Vagina (tissue), 2 donors: ENCODE data around the gene IL16.

ENCODE experiments used
- POLR2A ChIP-seq, 2 donors: fragments of 450-650 bp; IDR thresholded peaks; one replicate each; pipeline ENCODE4 v1.6.1; 2017; ENCODE audit warnings: antibody characterized with exemption in 2 of 2, mild to moderate bottlenecking in 2 of 2, moderate library complexity in 2 of 2
- POLR2AphosphoS5 ChIP-seq, 2 donors: sonication (generic); formaldehyde crosslinking; IDR thresholded peaks; one replicate each; pipeline ENCODE4 v1.9.0; 2017; ENCODE audit warnings: antibody characterized with exemption in 2 of 2, mild to moderate bottlenecking in 2 of 2, low read depth in 1 of 2; ENCODE audit not compliant: insufficient read depth in 1 of 2

GRCh38 chr15:81183439-81183775, 13.3 kb upstream of the IL16 start:
- TF ChIP-seq POLR2A (IDR thresholded peaks at IDR 0.05) (no peak), POLR2AphosphoS5 (IDR thresholded peaks at IDR 0.05; ENCODE audit: insufficient read depth in 1 of 2, low read depth in 1 of 2) (no peak)
